ENCODE results near the gene RBM20. TPM values are rescaled to one million over a fixed set of nuclear protein-coding genes. Genes with fewer than 3 reads are reported as not detected.

RBM20 gene
- total and polyA plus RNA-seq, 2 experiments from 2014 or later, result not detected

DNA sequence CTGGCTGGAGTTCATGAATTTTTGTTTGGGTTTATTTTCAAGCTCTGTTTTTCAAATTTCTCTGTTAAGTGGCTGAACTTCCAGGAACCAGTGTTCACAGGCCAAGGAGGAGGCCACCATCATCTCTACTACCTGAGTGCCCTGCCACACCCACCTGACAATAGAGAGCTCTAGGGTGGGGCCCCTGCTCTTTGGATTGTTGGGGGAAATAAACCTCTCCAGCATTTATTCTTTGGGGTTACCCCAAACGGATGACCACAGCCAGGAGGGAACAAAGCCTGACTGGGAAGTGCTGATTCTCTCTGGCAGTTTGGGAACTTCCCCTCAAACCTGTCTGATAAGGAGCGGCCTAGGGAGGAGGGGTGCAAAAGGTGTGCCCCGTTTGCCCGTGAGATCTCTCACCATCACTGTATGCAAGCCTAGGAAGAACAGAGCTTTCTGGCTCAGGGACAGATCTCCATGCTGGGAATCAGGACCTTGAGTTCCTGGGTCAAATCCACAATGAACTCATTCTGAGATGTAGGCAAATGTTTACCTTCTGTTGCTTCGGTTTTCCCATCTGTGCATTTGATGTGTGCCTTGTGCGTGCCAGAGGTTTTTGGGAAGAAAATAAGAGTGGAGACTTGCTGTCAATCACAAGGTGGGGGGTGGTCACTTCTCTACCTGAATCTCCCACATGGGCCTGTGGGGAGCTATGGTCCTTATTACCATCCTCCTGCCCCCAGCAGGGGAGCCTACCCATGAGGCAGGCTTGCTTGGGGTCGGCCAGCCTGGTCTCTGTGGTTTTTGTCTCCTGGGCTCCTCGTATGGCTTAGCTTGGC is 199.9 kb downstream of the RBM20 start:
- DNase-seq, result no peak
- Histone ChIP-seq H4K20me1 (ENCODE audit: insufficient read depth) (no peaks in the 10 kb centered on the region), H3K4me2 (ENCODE audit: unreplicated experiment) (no peak overlapping the region), H3K27ac (no peak overlapping the region), H3F3A (ENCODE audit: insufficient read depth) (no peaks in the 10 kb centered on the region), H3K4me3 (no peak overlapping the region), H3K27me3 (replicated peaks; ENCODE audit: insufficient read depth) (no peaks in the 10 kb centered on the region), H3K79me2 (ENCODE audit: insufficient read depth) (no peaks in the 10 kb centered on the region), H2AFZ (no peak overlapping the region), H3K36me3 (ENCODE audit: low read depth) (no peaks in the 10 kb centered on the region), H3K9me2 (ENCODE audit: insufficient read depth) (no peaks in the 10 kb centered on the region), H3K4me1 (ENCODE audit: insufficient read depth) (no peaks in the 10 kb centered on the region), H3K9me3 (ENCODE audit: low read depth) (no peaks in the 10 kb centered on the region), H3K9ac (no peak overlapping the region)
- in situ Hi-C loops (cut with MboI), result no loop called here
- 72 to 73% methylated on average over 8 of the region's 8 CpGs for WGBS, 2 experiments (ENCODE audit: low coverage in 1 of 2, low lambda C conversion rate in 2 of 2, missing lambda C conversion rate in 2 of 2)
- TF ChIP-seq EZH2phosphoT487 (IDR thresholded peaks at IDR 0.05; ENCODE audit: insufficient read depth, low read depth) (no peak), EZH2 (IDR thresholded peaks at IDR 0.05; ENCODE audit: insufficient read depth, poor library complexity, severe bottlenecking) (no peak)

DNA sequence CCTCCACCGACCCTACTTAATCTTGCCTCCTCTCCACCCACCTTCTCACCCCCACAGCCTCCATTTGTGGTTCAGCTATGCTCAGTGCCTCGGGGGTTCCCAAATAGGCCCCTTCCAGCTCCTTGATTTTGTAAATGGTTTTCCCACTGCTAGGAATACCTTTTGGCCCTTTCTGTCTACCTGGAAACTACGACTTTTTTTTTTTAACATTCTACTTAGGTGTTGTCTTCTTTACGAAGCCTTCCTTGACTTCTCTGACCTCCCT is 200.4 kb downstream of the RBM20 start:
- TF ChIP-seq EZH2phosphoT487 (IDR thresholded peaks at IDR 0.05; ENCODE audit: insufficient read depth, low read depth), result no peak
- TF ChIP-seq EZH2 (IDR thresholded peaks at IDR 0.05; ENCODE audit: insufficient read depth, poor library complexity, severe bottlenecking), result no peak
- Histone ChIP-seq H3K27ac (no peak overlapping the region), H3K79me2 (ENCODE audit: insufficient read depth) (no peaks in the 10 kb centered on the region), H3K9me3 (ENCODE audit: low read depth) (no peaks in the 10 kb centered on the region), H3K9ac (no peak overlapping the region), H3K36me3 (ENCODE audit: low read depth) (no peaks in the 10 kb centered on the region), H3K4me2 (ENCODE audit: unreplicated experiment) (no peak overlapping the region), H3K27me3 (replicated peaks; ENCODE audit: insufficient read depth) (no peaks in the 10 kb centered on the region), H3K4me1 (ENCODE audit: insufficient read depth) (no peaks in the 10 kb centered on the region), H2AFZ (no peak overlapping the region), H3F3A (ENCODE audit: insufficient read depth) (no peaks in the 10 kb centered on the region), H3K4me3 (no peak overlapping the region), H3K9me2 (ENCODE audit: insufficient read depth) (no peaks in the 10 kb centered on the region), H4K20me1 (ENCODE audit: insufficient read depth) (no peaks in the 10 kb centered on the region)
- WGBS, 2 experiments (ENCODE audit: low coverage in 1 of 2, low lambda C conversion rate in 2 of 2, missing lambda C conversion rate in 2 of 2), result 70 to 73% methylated on average over 4 of the region's 4 CpGs
- no peak for DNase-seq
- in situ Hi-C loops (cut with MboI), result no loop called here

DNA sequence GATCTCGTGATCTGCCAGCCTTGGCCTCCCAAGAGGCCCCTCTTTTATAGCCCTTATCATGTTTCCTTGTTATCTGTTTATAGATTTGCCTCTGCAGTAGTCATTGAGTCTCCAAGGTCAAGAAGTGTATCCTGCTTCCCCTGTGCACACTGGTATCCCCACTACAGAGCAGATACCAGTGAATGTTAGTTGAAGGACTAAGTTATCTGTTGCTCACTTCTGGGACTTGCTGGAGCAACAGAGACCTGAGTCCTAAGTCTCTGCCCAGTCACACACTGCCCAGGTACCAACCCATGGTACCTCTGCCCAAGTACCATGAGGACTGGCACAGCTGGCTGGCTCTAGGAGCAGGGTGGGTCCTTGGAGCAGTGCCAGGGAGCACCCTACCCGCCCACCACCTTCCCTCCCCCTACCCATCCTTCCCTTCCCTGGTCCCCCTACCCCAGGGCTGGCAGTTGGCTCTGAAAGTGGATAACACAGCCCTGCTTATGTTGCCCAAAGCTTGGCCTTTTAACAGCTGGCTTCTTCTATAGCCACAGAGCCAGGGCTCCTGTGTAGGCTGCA is 201.1 kb downstream of the RBM20 start:
- Histone ChIP-seq H3K9me2 (ENCODE audit: insufficient read depth) (no peaks in the 10 kb centered on the region), H4K20me1 (ENCODE audit: insufficient read depth) (no peaks in the 10 kb centered on the region), H3K27ac (no peak overlapping the region), H3K9me3 (ENCODE audit: low read depth) (no peaks in the 10 kb centered on the region), H3K4me3 (no peak overlapping the region), H3K36me3 (ENCODE audit: low read depth) (no peaks in the 10 kb centered on the region), H3K4me1 (ENCODE audit: insufficient read depth) (no peaks in the 10 kb centered on the region), H3K4me2 (ENCODE audit: unreplicated experiment) (no peak overlapping the region), H3K27me3 (replicated peaks; ENCODE audit: insufficient read depth) (no peaks in the 10 kb centered on the region), H2AFZ (no peak overlapping the region), H3F3A (ENCODE audit: insufficient read depth) (no peaks in the 10 kb centered on the region), H3K9ac (no peak overlapping the region), H3K79me2 (ENCODE audit: insufficient read depth) (no peaks in the 10 kb centered on the region)
- in situ Hi-C loops (cut with MboI), result no loop called here
- DNase-seq, result no peak
- TF ChIP-seq EZH2phosphoT487 (IDR thresholded peaks at IDR 0.05; ENCODE audit: insufficient read depth, low read depth) (no peak), EZH2 (IDR thresholded peaks at IDR 0.05; ENCODE audit: insufficient read depth, poor library complexity, severe bottlenecking) (no peak)
- 62 to 92% methylated on average over 1 to 2 of the region's 2 CpGs for WGBS, 2 experiments (ENCODE audit: low coverage in 1 of 2, low lambda C conversion rate in 2 of 2, missing lambda C conversion rate in 2 of 2)

DNA sequence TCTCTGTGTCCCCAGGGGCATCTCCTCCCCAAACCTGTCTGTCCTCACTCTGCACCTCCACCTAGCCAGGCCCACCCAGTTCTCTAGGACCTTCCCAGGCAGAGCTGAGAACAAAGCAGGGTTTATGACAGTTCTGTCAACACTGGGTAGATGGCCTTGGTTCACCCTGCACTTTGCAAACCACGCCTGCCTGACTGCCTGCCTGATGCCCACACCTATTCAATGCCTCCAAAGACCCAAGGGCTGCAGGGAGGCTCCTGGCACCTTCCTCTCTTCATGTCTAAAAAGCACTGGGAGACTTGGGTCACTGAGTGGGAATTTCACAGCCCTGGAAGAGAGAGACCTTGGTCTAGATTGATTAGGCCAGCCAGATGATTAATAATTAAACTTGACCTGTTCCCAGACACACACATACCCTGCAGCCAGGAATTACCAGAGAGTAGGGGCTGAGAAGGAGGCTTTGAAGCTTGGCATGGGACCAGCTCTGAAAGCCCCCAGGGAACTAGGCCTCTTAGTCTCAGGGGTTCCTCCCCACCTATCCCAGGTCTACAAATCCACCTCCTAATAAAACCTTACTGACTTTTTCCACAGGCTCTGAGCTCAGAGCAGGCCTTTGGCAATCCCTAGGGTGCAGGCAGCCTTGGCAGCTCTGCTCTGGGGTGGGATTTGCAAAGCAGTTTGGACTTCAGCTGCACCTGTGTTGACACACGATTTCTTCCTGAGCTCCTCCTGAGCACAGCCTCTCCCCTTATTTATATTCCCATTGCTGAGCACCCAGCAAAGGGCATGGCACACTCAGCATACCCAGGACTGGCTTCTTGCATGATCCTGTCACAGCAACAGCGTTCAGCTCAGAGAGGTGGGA is 201.9 kb downstream of the RBM20 start:
- Histone ChIP-seq H4K20me1 (ENCODE audit: insufficient read depth) (no peaks in the 10 kb centered on the region), H3K9ac (no peak overlapping the region), H3K27ac (no peak overlapping the region), H3K4me2 (ENCODE audit: unreplicated experiment) (no peak overlapping the region), H2AFZ (no peak overlapping the region), H3K79me2 (ENCODE audit: insufficient read depth) (no peaks in the 10 kb centered on the region), H3K9me2 (ENCODE audit: insufficient read depth) (no peaks in the 10 kb centered on the region), H3K36me3 (ENCODE audit: low read depth) (no peaks in the 10 kb centered on the region), H3K4me3 (no peak overlapping the region), H3K9me3 (ENCODE audit: low read depth) (no peaks in the 10 kb centered on the region), H3K27me3 (replicated peaks; ENCODE audit: insufficient read depth) (no peaks in the 10 kb centered on the region), H3K4me1 (ENCODE audit: insufficient read depth) (0 out of 2 replicates have a peak, but pooled peaks cover 2% of the 10 kb centered on the region), H3F3A (ENCODE audit: insufficient read depth) (no peaks in the 10 kb centered on the region)
- TF ChIP-seq EZH2 (IDR thresholded peaks at IDR 0.05; ENCODE audit: insufficient read depth, poor library complexity, severe bottlenecking) (no peak), EZH2phosphoT487 (IDR thresholded peaks at IDR 0.05; ENCODE audit: insufficient read depth, low read depth) (no peak)
- in situ Hi-C loops (cut with MboI), result no loop called here
- DNase-seq, result no peak
- WGBS, 2 experiments (ENCODE audit: low coverage in 1 of 2, low lambda C conversion rate in 2 of 2, missing lambda C conversion rate in 2 of 2), result 52 to 65% methylated on average over 3 of the region's 3 CpGs
